OCI-LY1 (cell line): ENCODE measurements around the gene GPR39.

Experiments used
- CTCF ChIP-seq: fragments of 200-600 bp; sonication (generic), shearing (Covaris generic); IDR thresholded peaks from 2 replicates; pipeline ENCODE4 v1.5.1; 2017; ENCODE audit warnings: mild to moderate bottlenecking, antibody characterized with exemption, low read length, moderate library complexity, mixed read lengths
- EZH2 ChIP-seq: fragments of 200-600 bp; sonication (generic), shearing (Covaris generic); IDR thresholded peaks from 2 replicates; pipeline ENCODE4 v1.8.0; 2017; ENCODE audit warnings: borderline replicate concordance, mixed run types, mild to moderate bottlenecking, antibody characterized with exemption, low read length, moderate library complexity, mixed read lengths

- TF ChIP-seq CTCF (no peak), EZH2 (no peak)
Observed at GRCh38 chr2:132521341-132521740, 104.7 kb downstream of the GPR39 start.
